Chondrocyte (in vitro differentiated cells): ENCODE measurements around the gene CCDC87. TPM values are rescaled to one million over a fixed set of nuclear protein-coding genes. Genes with fewer than 3 reads are reported as not detected.
"Not testable (repeated sequence)": the region's sequence is repeated elsewhere in the genome, so short reads cannot be mapped to it uniquely, and the experiment has no call there.

Experiments
- DNase-seq: peaks from one replicate; pipeline ENCODE4 v3.0.0; 2021; ENCODE audit warnings: mixed read lengths, low spot score
- H3K27ac Mint-ChIP-seq: one replicate; pipeline ENCODE4 v1.8.0; 2021; ENCODE audit warnings: mild to moderate bottlenecking, moderate library complexity, mixed read lengths; ENCODE audit not compliant: unreplicated experiment
- H3K27me3 Mint-ChIP-seq: 2 replicates; pipeline ENCODE4 v1.8.0; 2021; ENCODE audit warnings: low read depth, mixed read lengths
- H3K36me3 Mint-ChIP-seq: 2 replicates; pipeline ENCODE4 v1.8.0; 2021; ENCODE audit warnings: low read depth, mixed read lengths
- H3K4me1 Mint-ChIP-seq: 2 replicates; pipeline ENCODE4 v1.8.0; 2021; ENCODE audit warnings: low read depth, mild to moderate bottlenecking, mixed read lengths
- H3K4me3 Mint-ChIP-seq: one replicate; pipeline ENCODE4 v1.8.0; 2021; ENCODE audit warnings: mild to moderate bottlenecking, moderate library complexity, mixed read lengths; ENCODE audit not compliant: unreplicated experiment
- H3K9me3 Mint-ChIP-seq: 2 replicates; pipeline ENCODE4 v1.8.0; 2021; ENCODE audit warnings: low read depth, mixed read lengths
- CTCF ChIP-seq: fragments of 200-600 bp; sonication (generic); IDR thresholded peaks from 2 replicates; pipeline ENCODE4 v1.5.0; 2021; ENCODE audit warnings: antibody characterized with exemption, mild to moderate bottlenecking, moderate library complexity
- total RNA-seq: library from RNA; stranded (reverse); gene quantifications from 3 replicates; pipeline ENCODE4 v1.2.1, GENCODE V29; 2021

CCDC87 gene
- total RNA-seq, 1 donor from 2014 or later: 0.32 TPM

- DNase-seq: no peak
- Mint-ChIP-seq H3K27me3 (no peaks in the 10 kb centered on the region), H3K9me3 (no peaks in the 10 kb centered on the region), H3K36me3 (peaks cover 21% of the 10 kb centered on the region), H3K27ac (no peak overlapping the region), H3K4me3 (no peak overlapping the region), H3K4me1 (peaks cover 28% of the 10 kb centered on the region)
- no peak for TF ChIP-seq CTCF
Measured at GRCh38 chr11:66541892-66542291, 51.0 kb downstream of the CCDC87 start.

GRCh38 chr11:66540598-66540997 lies 52.3 kb downstream of the CCDC87 start:
- H3K27ac Mint-ChIP-seq, H3K9me3 Mint-ChIP-seq, DNase-seq, H3K4me3 Mint-ChIP-seq, H3K27me3 Mint-ChIP-seq: not testable (repeated sequence)
- peaks cover 25% of the 10 kb centered on the region for H3K36me3 Mint-ChIP-seq
- peaks cover 23% of the 10 kb centered on the region for H3K4me1 Mint-ChIP-seq

Other genes starting within 250 kb of the CCDC87 start
- gene BRMS1, start 248.0 kb downstream of the CCDC87 start, total RNA-seq: 22.4 to 23.6 TPM (median 23.3 TPM) in 3 replicates
- gene B4GAT1, start 245.4 kb downstream of the CCDC87 start, total RNA-seq: 18.2 to 30.4 TPM (median 21.1 TPM) in 3 replicates
- 2.6 to 8.9 TPM (median 7.9 TPM) in 3 replicates for gene SLC29A2, start 221.3 kb downstream of the CCDC87 start, total RNA-seq
- 0.60 to 1.7 TPM (median 1.2 TPM) in 3 replicates for gene NPAS4, start 172.0 kb downstream of the CCDC87 start, total RNA-seq
- gene MRPL11, start 154.2 kb downstream of the CCDC87 start, total RNA-seq: 30.9 to 45.6 TPM (median 35.9 TPM) in 3 replicates
- gene PELI3, start 126.2 kb downstream of the CCDC87 start, total RNA-seq: 9.1 to 10.5 TPM (median 10.0 TPM) in 3 replicates
- gene DPP3, start 112.6 kb downstream of the CCDC87 start, total RNA-seq: 43.2 to 54.7 TPM (median 44.4 TPM) in 3 replicates
- 18.1 to 40.6 TPM (median 20.6 TPM) in 3 replicates for gene BBS1, start 82.4 kb downstream of the CCDC87 start, total RNA-seq
- gene ZDHHC24, start 47.0 kb downstream of the CCDC87 start, total RNA-seq: 13.5 to 16.2 TPM (median 13.8 TPM) in 3 replicates
- gene ACTN3, start 46.2 kb downstream of the CCDC87 start, total RNA-seq: 0.07 TPM in 1 of 3 replicates, not detected in the others
- gene CTSF, start 24.5 kb downstream of the CCDC87 start, total RNA-seq: not detected in 3 replicates
- gene CCS, start 122 bp upstream of the CCDC87 start, total RNA-seq: 31.0 to 34.2 TPM (median 32.3 TPM) in 3 replicates
- 43.9 to 65.2 TPM (median 45.6 TPM) in 3 replicates for gene RBM14, start 23.6 kb upstream of the CCDC87 start, total RNA-seq
- 109 to 118 TPM (median 117 TPM) in 3 replicates for gene RBM4, start 45.6 kb upstream of the CCDC87 start, total RNA-seq
- gene RBM4B, start 84.8 kb upstream of the CCDC87 start, total RNA-seq: 19.6 to 26.3 TPM (median 22.5 TPM) in 3 replicates
- 13.2 to 18.6 TPM (median 15.7 TPM) in 3 replicates for gene SPTBN2, start 136.2 kb upstream of the CCDC87 start, total RNA-seq